GM18519 (cell line): ENCODE data around the gene PXT1.

Experiments
- ATAC-seq: cut with Tn5 transposase; IDR thresholded peaks from one replicate; pipeline ENCODE4 v1.9.1; 2021; ENCODE audit warnings: mild to moderate bottlenecking, moderate library complexity; ENCODE audit not compliant: unreplicated experiment, low FRiP score

PXT1 gene

GRCh38 chr6:36402481-36402880 is 40.2 kb downstream of the PXT1 start:
- no peak for ATAC-seq

- no peak for ATAC-seq
These were observed 42.7 kb downstream of the PXT1 start for GRCh38 chr6:36399970-36400369.

GRCh38 chr6:36392621-36393020 is 50.0 kb downstream of the PXT1 start:
- ATAC-seq, result no peak

- no peak for ATAC-seq
These were observed 53.3 kb downstream of the PXT1 start for GRCh38 chr6:36389353-36389752.

- ATAC-seq, result no peak
These were observed 55.0 kb downstream of the PXT1 start, which contains the start of gene ETV7 for GRCh38 chr6:36387440-36388303. Gene ETV7 (minus strand): TSS chr6:36387669. CDS start chr6:36387541, 128 bp downstream.

- no peak for ATAC-seq
These were observed 55.9 kb downstream of the PXT1 start for GRCh38 chr6:36386495-36387439.

- ATAC-seq, result no peak
These were observed 58.6 kb downstream of the PXT1 start for GRCh38 chr6:36384095-36384494.

- ATAC-seq, result no peak
These were observed 59.0 kb downstream of the PXT1 start for GRCh38 chr6:36383606-36384005.

GRCh38 chr6:36382976-36383375 is 59.7 kb downstream of the PXT1 start:
- no peak for ATAC-seq

GRCh38 chr6:36381502-36382389 is 60.9 kb downstream of the PXT1 start:
- no peak for ATAC-seq

- ATAC-seq, result no peak
These were observed 62.5 kb downstream of the PXT1 start for GRCh38 chr6:36380166-36380565.

GRCh38 chr6:36378936-36379335 is 63.7 kb downstream of the PXT1 start:
- no peak for ATAC-seq

- no peak for ATAC-seq
These were observed 64.3 kb downstream of the PXT1 start for GRCh38 chr6:36378243-36378920.

- ATAC-seq, result no peak
These were observed 65.1 kb downstream of the PXT1 start for GRCh38 chr6:36377594-36377993.

- ATAC-seq, result no peak
These were observed 65.9 kb downstream of the PXT1 start for GRCh38 chr6:36376742-36377141.

- no peak for ATAC-seq
These were observed 66.5 kb downstream of the PXT1 start for GRCh38 chr6:36376183-36376582.

- no peak for ATAC-seq
These were observed 67.0 kb downstream of the PXT1 start for GRCh38 chr6:36375644-36376155.

- ATAC-seq, result no peak
These were observed 67.7 kb downstream of the PXT1 start for GRCh38 chr6:36374972-36375371.

GRCh38 chr6:36374194-36374593 is 68.5 kb downstream of the PXT1 start:
- no peak for ATAC-seq
